HepG2 (cell line): ENCODE measurements around the gene TMEM266.

Source experiments
- CTCF ChIP-seq: sonication (generic); formaldehyde crosslinking; IDR thresholded peaks from 2 replicates; pipeline ENCODE4 v1.5.0; 2020; ENCODE audit warnings: mild to moderate bottlenecking, missing genetic modification reagents, moderate library complexity
- GTF3A ChIP-seq: sonication (generic); formaldehyde crosslinking; conservative IDR thresholded peaks from 2 replicates; pipeline ENCODE4 v1.4.0; 2020; ENCODE audit warnings: mild to moderate bottlenecking, missing genetic modification reagents
- MXD3 ChIP-seq: IDR thresholded peaks from 2 replicates; pipeline ENCODE4 v1.6.1; 2016; ENCODE audit warnings: mild to moderate bottlenecking, missing biosample characterization, missing genetic modification reagents
- NBN ChIP-seq: fragments of 450-650 bp; conservative IDR thresholded peaks from 2 replicates; pipeline ENCODE4 v1.6.1; 2017
- RFX5 ChIP-seq: IDR thresholded peaks from 2 replicates; pipeline ENCODE4 v1.6.1; 2011; ENCODE audit warnings: low read depth, low read length, improper control_type of control experiment
- RFXANK ChIP-seq: IDR thresholded peaks from 2 replicates; pipeline ENCODE4 v1.6.1; 2016
- TOPORS ChIP-seq: sonication (generic); formaldehyde crosslinking; IDR thresholded peaks from 2 replicates; pipeline ENCODE4 v1.8.0; 2023; ENCODE audit warnings: mild to moderate bottlenecking, missing genetic modification reagents
- ZSCAN30 ChIP-seq: sonication (generic); formaldehyde crosslinking; IDR thresholded peaks from 2 replicates; pipeline ENCODE4 v1.5.0; 2020; ENCODE audit warnings: mild to moderate bottlenecking, missing genetic modification reagents
- TF ChIP-seq, protein P1 (sequence below): sonication (generic); formaldehyde crosslinking; IDR thresholded peaks from 2 replicates; pipeline ENCODE4 v1.5.0; 2020; ENCODE audit warnings: missing genetic modification reagents
- TF ChIP-seq, protein P2 (sequence below): sonication (generic); formaldehyde crosslinking; conservative IDR thresholded peaks from 2 replicates; pipeline ENCODE4 v1.4.0; 2020; ENCODE audit warnings: missing genetic modification reagents
- TF ChIP-seq, protein P3 (sequence below): sonication (generic); formaldehyde crosslinking; conservative IDR thresholded peaks from 2 replicates; pipeline ENCODE4 v1.8.0; 2022; ENCODE audit warnings: mild to moderate bottlenecking, moderate library complexity, missing genetic modification reagents

- no peak for TF ChIP-seq ZSCAN30 (CRISPR knock-in tag)
- TF ChIP-seq RFXANK (CRISPR knock-in tag) = no peak
- no peak for TF ChIP-seq NBN
- no peak for TF ChIP-seq RFX5
- TF ChIP-seq, protein P1, sequence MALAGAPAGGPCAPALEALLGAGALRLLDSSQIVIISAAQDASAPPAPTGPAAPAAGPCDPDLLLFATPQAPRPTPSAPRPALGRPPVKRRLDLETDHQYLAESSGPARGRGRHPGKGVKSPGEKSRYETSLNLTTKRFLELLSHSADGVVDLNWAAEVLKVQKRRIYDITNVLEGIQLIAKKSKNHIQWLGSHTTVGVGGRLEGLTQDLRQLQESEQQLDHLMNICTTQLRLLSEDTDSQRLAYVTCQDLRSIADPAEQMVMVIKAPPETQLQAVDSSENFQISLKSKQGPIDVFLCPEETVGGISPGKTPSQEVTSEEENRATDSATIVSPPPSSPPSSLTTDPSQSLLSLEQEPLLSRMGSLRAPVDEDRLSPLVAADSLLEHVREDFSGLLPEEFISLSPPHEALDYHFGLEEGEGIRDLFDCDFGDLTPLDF (CRISPR knock-in tag) = no peak
- no peak for TF ChIP-seq GTF3A
- TF ChIP-seq, protein P2, sequence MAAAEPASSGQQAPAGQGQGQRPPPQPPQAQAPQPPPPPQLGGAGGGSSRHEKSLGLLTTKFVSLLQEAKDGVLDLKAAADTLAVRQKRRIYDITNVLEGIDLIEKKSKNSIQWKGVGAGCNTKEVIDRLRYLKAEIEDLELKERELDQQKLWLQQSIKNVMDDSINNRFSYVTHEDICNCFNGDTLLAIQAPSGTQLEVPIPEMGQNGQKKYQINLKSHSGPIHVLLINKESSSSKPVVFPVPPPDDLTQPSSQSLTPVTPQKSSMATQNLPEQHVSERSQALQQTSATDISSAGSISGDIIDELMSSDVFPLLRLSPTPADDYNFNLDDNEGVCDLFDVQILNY (CRISPR knock-in tag) = no peak
- no peak for TF ChIP-seq TOPORS (CRISPR knock-in tag)
- TF ChIP-seq MXD3 (CRISPR knock-in tag) = no peak
- TF ChIP-seq CTCF (CRISPR knock-in tag) = no peak
- TF ChIP-seq, protein P3, sequence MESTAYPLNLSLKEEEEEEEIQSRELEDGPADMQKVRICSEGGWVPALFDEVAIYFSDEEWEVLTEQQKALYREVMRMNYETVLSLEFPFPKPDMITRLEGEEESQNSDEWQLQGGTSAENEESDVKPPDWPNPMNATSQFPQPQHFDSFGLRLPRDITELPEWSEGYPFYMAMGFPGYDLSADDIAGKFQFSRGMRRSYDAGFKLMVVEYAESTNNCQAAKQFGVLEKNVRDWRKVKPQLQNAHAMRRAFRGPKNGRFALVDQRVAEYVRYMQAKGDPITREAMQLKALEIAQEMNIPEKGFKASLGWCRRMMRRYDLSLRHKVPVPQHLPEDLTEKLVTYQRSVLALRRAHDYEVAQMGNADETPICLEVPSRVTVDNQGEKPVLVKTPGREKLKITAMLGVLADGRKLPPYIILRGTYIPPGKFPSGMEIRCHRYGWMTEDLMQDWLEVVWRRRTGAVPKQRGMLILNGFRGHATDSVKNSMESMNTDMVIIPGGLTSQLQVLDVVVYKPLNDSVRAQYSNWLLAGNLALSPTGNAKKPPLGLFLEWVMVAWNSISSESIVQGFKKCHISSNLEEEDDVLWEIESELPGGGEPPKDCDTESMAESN (CRISPR knock-in tag) = no peak
These were observed 121.9 kb downstream of the TMEM266 start for GRCh38 chr15:76181705-76182107.
